HCT116 (cell line): ENCODE data around the gene ZNF823. TPM values are rescaled to one million over a fixed set of nuclear protein-coding genes. Genes with fewer than 3 reads are reported as not detected.

ENCODE experiments used
- ATAC-seq: fragments of 200-7000 bp; cut with Tn5 transposase; 2 replicates; pipeline ENCODE4 v1.9.1; 2020; ENCODE audit warnings: mild to moderate bottlenecking, moderate library complexity
- BruUV-seq: library from RNA; stranded (reverse); fragments of 400-500 nt; replicated peaks from 2 replicates; lab custom pipeline; 2021; lab: Mats Ljungman, UMichigan
- CTCF ChIA-PET: fragments of 300-600 bp; sonication (Branson Sonifier 250); formaldehyde crosslinking; loops from one replicate; lab custom pipeline; 2021; ENCODE audit warnings: antibody characterized with exemption; lab: Charles Lee
- POLR2A ChIA-PET: fragments of 300-600, 350-600 bp; sonication (Branson Sonifier 250); formaldehyde crosslinking; loops from one replicate; lab custom pipeline; 2021; ENCODE audit warnings: antibody characterized with exemption; lab: Charles Lee
- RAD21 ChIA-PET, 2 experiments: fragments of 300-600 bp; sonication (Branson Sonifier 250); formaldehyde crosslinking; loops; one replicate each; lab custom pipeline; 2023; ENCODE audit warnings: low total read pairs in 2 of 2; ENCODE audit not compliant: uncharacterized antibody in 2 of 2, unreplicated experiment in 2 of 2, low non-redundant PET in 1 of 2; lab: Charles Lee
- DNase-seq: peaks from one replicate; pipeline ENCODE4 v3.0.0-alpha.2; 2010; ENCODE audit warnings: low read depth, low spot score
- H2AFZ ChIP-seq: fragments of 200-600 bp; shearing (Covaris generic), sonication (generic); 2 replicates; pipeline ENCODE4 v1.6.1; 2017; ENCODE audit warnings: low read depth, mixed run types, mixed read lengths, antibody characterized with exemption, low read length; ENCODE audit not compliant: poor library complexity, severe bottlenecking
- H3K27ac ChIP-seq: 2 replicates; pipeline ENCODE4 v1.5.1; 2012; ENCODE audit warnings: low read depth, low read length
- H3K27me3 ChIP-seq: fragments of 200-600 bp; sonication (generic); 2 replicates; pipeline ENCODE4 v1.6.1; 2016; ENCODE audit warnings: mixed run types, low read length, mixed read lengths; ENCODE audit not compliant: insufficient read depth
- H3K36me3 ChIP-seq, 2 experiments: fragments of 200-500 bp in 1 of 2; fragments of 200-600 bp in 1 of 2; sonication (Bioruptor generic) in 1 of 2; sonication (generic) in 1 of 2; 2 replicates each; pipeline versions ENCODE4 v1.5.1 to v1.6.1; 2014 to 2016; ENCODE audit warnings: low read length in 2 of 2, inconsistent platforms in 1 of 2, mixed read lengths in 1 of 2, mixed run types in 1 of 2; ENCODE audit not compliant: insufficient read depth in 2 of 2, control insufficient read depth in 1 of 2
- H3K4me1 ChIP-seq, 2 experiments: fragments of 200-600 bp in 1 of 2; sonication (generic) in 1 of 2; 2 replicates each; pipeline versions ENCODE4 v1.5.1 to v1.6.1; 2012 to 2017; ENCODE audit warnings: low read length in 2 of 2, inconsistent platforms in 1 of 2, mild to moderate bottlenecking in 1 of 2, mixed read lengths in 1 of 2, mixed run types in 1 of 2, moderate library complexity in 1 of 2; ENCODE audit not compliant: insufficient read depth in 2 of 2, control insufficient read depth in 1 of 2
- H3K4me2 ChIP-seq: fragments of 200-600 bp; sonication (generic); 2 replicates; pipeline ENCODE4 v1.6.1; 2017; ENCODE audit warnings: mixed run types, low read length, mixed read lengths
- H3K4me3 ChIP-seq, 2 experiments: fragments of 200-600 bp in 1 of 2; sonication (generic) in 1 of 2; replicated peaks in 1 of 2; 2 replicates each; pipeline ENCODE4 v1.5.1; 2011 to 2016; ENCODE audit warnings: low read length in 2 of 2, control low read depth in 1 of 2, low read depth in 1 of 2, mild to moderate bottlenecking in 1 of 2, mixed read lengths in 1 of 2, mixed run types in 1 of 2
- H3K79me2 ChIP-seq: fragments of 200-600 bp; sonication (generic); 2 replicates; pipeline ENCODE4 v1.6.1; 2017; ENCODE audit warnings: mild to moderate bottlenecking, mixed run types, low read length, moderate library complexity, mixed read lengths; ENCODE audit not compliant: insufficient read depth
- H3K9ac ChIP-seq: fragments of 200-600 bp; sonication (generic); 2 replicates; pipeline ENCODE4 v1.6.1; 2016; ENCODE audit warnings: low read length, mixed read lengths
- H3K9me2 ChIP-seq: fragments of 200-600 bp; sonication (generic), shearing (Covaris generic); 2 replicates; pipeline ENCODE4 v1.6.1; 2017; ENCODE audit warnings: mixed run types, mild to moderate bottlenecking, moderate library complexity; ENCODE audit not compliant: insufficient read depth
- H3K9me3 ChIP-seq, 2 experiments: fragments of 200-500 bp in 1 of 2; fragments of 200-600 bp in 1 of 2; sonication (Bioruptor generic) in 1 of 2; sonication (generic) in 1 of 2; 2 replicates each; pipeline ENCODE4 v1.6.1; 2014 to 2017; ENCODE audit warnings: low read length in 2 of 2, mixed read lengths in 2 of 2, inconsistent platforms in 1 of 2, low read depth in 1 of 2, mild to moderate bottlenecking in 1 of 2, mixed run types in 1 of 2, moderate library complexity in 1 of 2; ENCODE audit not compliant: control insufficient read depth in 1 of 2, insufficient read depth in 1 of 2
- H4K20me1 ChIP-seq: fragments of 200-600 bp; sonication (generic), shearing (Covaris generic); 2 replicates; pipeline ENCODE4 v1.6.1; 2017; ENCODE audit warnings: mixed run types, mild to moderate bottlenecking, moderate library complexity; ENCODE audit not compliant: insufficient read depth
- CEBPB ChIP-seq: IDR thresholded peaks from 2 replicates; pipeline ENCODE4 v1.6.1; 2012; ENCODE audit warnings: low read depth
- EGR1 ChIP-seq: IDR thresholded peaks from 2 replicates; pipeline ENCODE4 v1.6.1; 2012; ENCODE audit warnings: low read depth
- ELF1 ChIP-seq: IDR thresholded peaks from 2 replicates; pipeline ENCODE4 v1.6.1; 2012; ENCODE audit warnings: low read depth, borderline replicate concordance
- EZH2 ChIP-seq: fragments of 200-600 bp; sonication (generic); IDR thresholded peaks from 2 replicates; pipeline ENCODE4 v1.6.1; 2017; ENCODE audit warnings: antibody characterized with exemption, mixed run types
- EZH2phosphoT487 ChIP-seq: fragments of 200-600 bp; IDR thresholded peaks from 2 replicates; pipeline ENCODE4 v1.6.1; 2018; ENCODE audit warnings: antibody characterized with exemption, borderline replicate concordance
- JUND ChIP-seq: IDR thresholded peaks from 2 replicates; pipeline ENCODE4 v1.6.1; 2012
- MAX ChIP-seq: IDR thresholded peaks from 2 replicates; pipeline ENCODE4 v1.6.1; 2012
- POLR2AphosphoS5 ChIP-seq: IDR thresholded peaks from 2 replicates; pipeline ENCODE4 v1.6.1; 2011; ENCODE audit warnings: mild to moderate bottlenecking, low read depth, low read length, moderate library complexity
- SRF ChIP-seq: IDR thresholded peaks from 2 replicates; pipeline ENCODE4 v1.6.1; 2012; ENCODE audit warnings: low read depth
- YY1 ChIP-seq: IDR thresholded peaks from 2 replicates; pipeline ENCODE4 v1.6.1; 2011; ENCODE audit warnings: low read length, low read depth, moderate library complexity, mild to moderate bottlenecking; ENCODE audit not compliant: insufficient replicate concordance; ENCODE audit errors: extremely low read depth
- ZBTB33 ChIP-seq: IDR thresholded peaks from 2 replicates; pipeline ENCODE4 v1.6.1; 2011; ENCODE audit warnings: mild to moderate bottlenecking, low read length, moderate library complexity; ENCODE audit not compliant: insufficient replicate concordance; ENCODE audit errors: extremely low read depth
- ZNF274 ChIP-seq: fragments of 200-500 bp; sonication (Bioruptor generic); IDR thresholded peaks from 2 replicates; pipeline ENCODE4 v1.6.1; 2014; ENCODE audit warnings: mild to moderate bottlenecking, low read depth, low read length, inconsistent platforms
- intact Hi-C: fragments of 100-400 bp; cut with micrococcal nuclease; formaldehyde crosslinking; loops from 2 replicates; pipeline ENCODE4 v1.10.0; 2022
- total RNA-seq: library from RNA; stranded (reverse); gene quantifications from one replicate; pipeline ENCODE4 v1.2.1, GENCODE V29; 2021; ENCODE audit not compliant: unreplicated experiment

ZNF823 gene
- total RNA-seq, 1 experiment from 2014 or later, result 4.7 TPM

- TF ChIP-seq EZH2 (no peak), JUND (no peak), SRF (no peak)
Observed at GRCh38 chr19:11738746-11739620, at the start of gene ZNF823 (continued).

GRCh38 chr19:11787536-11787935 is 48.8 kb upstream of the ZNF823 start:
- Histone ChIP-seq H3K4me1 (no peaks in the 10 kb centered on the region), H3K9me3 (peaks cover under 1 to 19% of the 10 kb centered on the region in 2 experiments; a peak in 3 of 4 replicates), H3K9ac (no peak overlapping the region), H4K20me1 (no peaks in the 10 kb centered on the region), H3K27ac (no peak overlapping the region), H3K9me2 (no peaks in the 10 kb centered on the region)
- RAD21 ChIA-PET, result no interaction called here
- TF ChIP-seq YY1 (no peak), MAX (no peak), ELF1 (no peak), SRF (no peak), CEBPB (no peak), EZH2phosphoT487 (no peak), ZBTB33 (no peak), ZNF274 (no peak), EGR1 (no peak), POLR2AphosphoS5 (no peak)
- TF ChIP-seq, all 23 proteins: peak for 0
- ChIA-PET CTCF (no interaction called here), POLR2A (no interaction called here)
- intact Hi-C loops, result no loop called here
- no peaks in the 10 kb centered on the region for H3K79me2 ChIP-seq
- no peaks in the 10 kb centered on the region for H3K36me3 ChIP-seq
- H3K4me3 ChIP-seq, result no peak overlapping the region
- H3K27me3 ChIP-seq, result no peaks in the 10 kb centered on the region
- no peak overlapping the region for H3K4me2 ChIP-seq
- H2AFZ ChIP-seq, result no peak overlapping the region
- ATAC-seq, result no peak
- no TSS peak for BruUV-seq
- no peak for DNase-seq
